Gastrocnemius medialis (tissue), 4 donors: ENCODE data around the gene JUNB.

Source experiments
- CTCF ChIP-seq, 5 experiments: fragments of 450-650 bp in 3 of 5; fragments of 200-600 bp in 2 of 5; sonication (generic) in 2 of 5; IDR thresholded peaks in 4 of 5; conservative IDR thresholded peaks in 1 of 5; 1 replicate in 4 of 5; 2 replicates in 1 of 5; pipeline ENCODE4 v1.5.1; 2016 to 2019; ENCODE audit warnings: antibody characterized with exemption in 5 of 5, mild to moderate bottlenecking in 3 of 5, moderate library complexity in 3 of 5
- POLR2A ChIP-seq, 2 donors: fragments of 450-650 bp; IDR thresholded peaks; one replicate each; pipeline ENCODE4 v1.6.1; 2017; ENCODE audit warnings: antibody characterized with exemption in 2 of 2, mild to moderate bottlenecking in 2 of 2, moderate library complexity in 2 of 2

DNA sequence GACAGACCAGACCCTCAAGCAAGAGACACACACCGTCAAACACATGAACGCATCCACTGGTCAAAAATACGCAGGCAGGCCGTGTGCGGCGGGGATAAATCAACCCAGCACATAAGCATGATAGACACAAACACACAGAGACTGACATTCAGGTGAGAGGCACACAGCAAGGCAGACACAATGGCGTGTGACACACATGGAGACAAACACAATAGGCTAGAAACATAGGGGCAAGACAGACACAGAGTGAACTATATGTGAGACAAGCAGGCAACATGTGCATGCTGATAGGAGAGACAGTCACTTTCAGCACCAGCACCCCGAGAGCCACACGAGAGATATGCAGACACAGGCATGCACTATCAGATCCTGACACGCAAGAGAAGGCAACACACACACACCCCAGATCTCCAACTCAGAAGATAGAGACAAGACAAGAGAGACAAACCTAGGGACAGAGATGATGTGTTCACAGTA lies 6.9 kb upstream of the JUNB start:
- TF ChIP-seq CTCF (IDR thresholded peaks at IDR 0.05 in 4 of 5, conservative IDR thresholded peaks at IDR 0.05 in 1 of 5) (no peak), POLR2A (IDR thresholded peaks at IDR 0.05) (no peak)
